H1 (cell line): Measurements from ENCODE around the gene CPNE4. TPM values are rescaled to one million over a fixed set of nuclear protein-coding genes. Genes with fewer than 3 reads are reported as not detected.

Source experiments
- BACH1 ChIP-seq: IDR thresholded peaks from 2 replicates; pipeline ENCODE4 v1.6.1; 2012; ENCODE audit warnings: low read length, improper control_type of control experiment
- FOSL1 ChIP-seq: IDR thresholded peaks from 2 replicates; pipeline ENCODE4 v1.6.1; 2011; ENCODE audit warnings: mild to moderate bottlenecking, low read depth, low read length, moderate library complexity; ENCODE audit not compliant: insufficient read depth
- GABPA ChIP-seq: IDR thresholded peaks from 2 replicates; pipeline ENCODE4 v1.6.1; 2011; ENCODE audit warnings: mild to moderate bottlenecking, low read length, moderate library complexity, borderline replicate concordance; ENCODE audit not compliant: insufficient read depth
- HDAC6 ChIP-seq: IDR thresholded peaks from one replicate; pipeline ENCODE4 v1.7.1; 2012; ENCODE audit warnings: low read depth, mild to moderate bottlenecking, inconsistent platforms, low read length, moderate library complexity
- KDM4A ChIP-seq: IDR thresholded peaks from one replicate; pipeline ENCODE4 v1.7.1; 2012; ENCODE audit warnings: low read depth, mild to moderate bottlenecking, moderate library complexity, low read length, inconsistent platforms; ENCODE audit not compliant: severe bottlenecking
- KDM5A ChIP-seq: fragments of 200-600 bp; IDR thresholded peaks from 2 replicates; pipeline ENCODE4 v1.7.1; 2012; ENCODE audit warnings: mild to moderate bottlenecking, low read length, inconsistent platforms, mixed read lengths
- NANOG ChIP-seq: IDR thresholded peaks from 2 replicates; pipeline ENCODE4 v1.6.1; 2011; ENCODE audit warnings: low read length, low read depth, mild to moderate bottlenecking, inconsistent platforms; ENCODE audit not compliant: insufficient read depth, poor library complexity, severe bottlenecking
- POLR2A ChIP-seq, 2 experiments: IDR thresholded peaks; 1 replicate in 1 of 2; 2 replicates in 1 of 2; pipeline ENCODE4 v1.6.1; 2011; ENCODE audit warnings: low read depth in 2 of 2, low read length in 2 of 2, mild to moderate bottlenecking in 2 of 2; ENCODE audit errors: control extremely low read depth in 1 of 2
- POLR2AphosphoS5 ChIP-seq: IDR thresholded peaks from 2 replicates; pipeline ENCODE4 v1.6.1; 2011; ENCODE audit warnings: low read depth, low read length
- RXRA ChIP-seq: IDR thresholded peaks from 2 replicates; pipeline ENCODE4 v1.6.1; 2011; ENCODE audit warnings: low read depth, mild to moderate bottlenecking, low read length, moderate library complexity; ENCODE audit not compliant: insufficient read depth
- SIN3A ChIP-seq, 2 experiments: IDR thresholded peaks in 1 of 2; conservative IDR thresholded peaks in 1 of 2; 2 replicates each; pipeline ENCODE4 v1.6.1; 2011 to 2012; ENCODE audit warnings: low read length in 2 of 2, improper control_type of control experiment in 1 of 2, low read depth in 1 of 2, mild to moderate bottlenecking in 1 of 2
- SIRT6 ChIP-seq: IDR thresholded peaks from one replicate; pipeline ENCODE4 v1.7.1; 2012; ENCODE audit warnings: low read length, inconsistent platforms
- SIX5 ChIP-seq: IDR thresholded peaks from 2 replicates; pipeline ENCODE4 v1.6.1; 2011; ENCODE audit warnings: mild to moderate bottlenecking, low read depth, low read length
- SRF ChIP-seq: IDR thresholded peaks from 2 replicates; pipeline ENCODE4 v1.6.1; 2011; ENCODE audit warnings: mild to moderate bottlenecking, low read depth, low read length, moderate library complexity
- TBP ChIP-seq: IDR thresholded peaks from 2 replicates; pipeline ENCODE4 v1.6.1; 2011; ENCODE audit warnings: low read depth, low read length, improper control_type of control experiment
- polyA plus RNA-seq, 7 experiments: library from polyadenylated mRNA; depleted of rRNA in 3 of 7; stranded (reverse) in 5 of 7; unstranded in 2 of 7; fragments of >200 nt in 5 of 7; fragments of 200-250 nt in 2 of 7; gene quantifications; 1 replicate in 5 of 7; 2 replicates in 1 of 7; 4 replicates in 1 of 7; pipeline versions ENCODE4 v1.2.1 to v1.2.3, GENCODE V29; 2011 to 2013; ENCODE audit warnings: missing spikeins in 2 of 7, mixed read lengths in 2 of 7
- total RNA-seq: library from RNA; stranded (reverse); fragmentation: NEBNext Ultra II Directional; extraction: Animal tissue kit (Norgen Biotek cat#: 25700); gene quantifications from 2 replicates; pipeline ENCODE4 v1.2.1, GENCODE V29; 2021
- TF ChIP-seq, protein P1 (sequence below): IDR thresholded peaks from 2 replicates; pipeline ENCODE4 v1.6.1; 2012; ENCODE audit warnings: inconsistent platforms
- TF ChIP-seq, protein P2 (sequence below): IDR thresholded peaks from 2 replicates; pipeline ENCODE4 v1.6.1; 2012; ENCODE audit warnings: inconsistent platforms

Gene CPNE4
- total and polyA plus RNA-seq, 2 of the 8 experiments (the other 6 are each of a cell fraction or from before 2014, with no cell fraction given): 0.82 to 3.8 TPM

DNA sequence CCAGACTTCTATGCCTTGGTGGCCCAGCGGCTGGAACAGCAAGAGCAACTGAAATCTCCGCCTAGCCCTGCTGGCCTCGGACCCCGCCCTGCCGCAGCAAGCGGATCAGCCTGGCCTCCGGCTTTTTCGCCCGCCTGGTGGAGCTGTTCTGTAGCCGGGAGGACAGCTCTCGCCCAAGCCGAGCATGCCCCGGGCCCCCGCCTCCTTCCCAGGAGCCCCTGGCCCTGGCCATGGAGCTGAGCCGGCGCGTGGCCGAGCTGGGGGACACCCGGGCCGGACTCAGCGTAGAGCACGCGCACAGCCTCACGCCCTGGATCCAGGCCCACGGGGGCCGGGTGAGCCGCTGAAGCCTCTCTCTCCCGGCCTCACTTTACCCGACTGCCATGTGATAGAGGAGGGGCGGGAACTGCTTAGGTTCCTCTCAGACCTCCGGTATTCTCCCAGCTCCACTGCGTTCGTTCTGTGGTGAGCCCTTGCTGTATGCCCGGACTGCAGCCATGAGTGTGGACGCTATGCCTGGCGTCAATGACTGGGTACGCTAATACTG lies 507.9 kb downstream of the CPNE4 start (continued):
- TF ChIP-seq, protein P1, sequence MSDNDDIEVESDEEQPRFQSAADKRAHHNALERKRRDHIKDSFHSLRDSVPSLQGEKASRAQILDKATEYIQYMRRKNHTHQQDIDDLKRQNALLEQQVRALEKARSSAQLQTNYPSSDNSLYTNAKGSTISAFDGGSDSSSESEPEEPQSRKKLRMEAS: peak; percentile 90
- TF ChIP-seq SIX5 (no peak), SIN3A (conservative IDR thresholded peaks at IDR 0.05 in 1 of 2, IDR thresholded peaks at IDR 0.05 in 1 of 2; ENCODE audit: low read depth in 1 of 2, low read length in 2 of 2) (no peak), BACH1 (no peak), POLR2AphosphoS5 (no peak), KDM5A (no peak), TBP (no peak), POLR2A (IDR thresholded peaks at IDR 0.05; ENCODE audit: control extremely low read depth in 1 of 2, low read depth in 2 of 2, low read length in 2 of 2) (0 out of 3 replicates have a peak, but pooled peaks of 1 of the 2 experiments have one; percentile 34), NANOG (no peak), GABPA (no peak), HDAC6 (no peak), FOSL1 (no peak), SRF (no peak), KDM4A (no peak), SIRT6 (no peak), RXRA (no peak)
- TF ChIP-seq, protein P2, sequence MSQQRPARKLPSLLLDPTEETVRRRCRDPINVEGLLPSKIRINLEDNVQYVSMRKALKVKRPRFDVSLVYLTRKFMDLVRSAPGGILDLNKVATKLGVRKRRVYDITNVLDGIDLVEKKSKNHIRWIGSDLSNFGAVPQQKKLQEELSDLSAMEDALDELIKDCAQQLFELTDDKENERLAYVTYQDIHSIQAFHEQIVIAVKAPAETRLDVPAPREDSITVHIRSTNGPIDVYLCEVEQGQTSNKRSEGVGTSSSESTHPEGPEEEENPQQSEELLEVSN: peak; percentile 90
